A549 (cell line): ENCODE data around the gene FHL1. TPM values are rescaled to one million over a fixed set of nuclear protein-coding genes. Genes with fewer than 3 reads are reported as not detected.

Experiments used
- ATAC-seq, 2 experiments: fragments of 200-7000 bp in 1 of 2; fragments of >200 bp in 1 of 2; cut with Nextera tagmentation in 1 of 2; cut with Tn5 transposase in 1 of 2; 3 replicates each; pipeline versions ENCODE4 v1.8.0 to v1.9.1; 2018 to 2020; ENCODE audit warnings: mild to moderate bottlenecking in 1 of 2, moderate library complexity in 1 of 2
- CTCF ChIA-PET: fragments of 300-600 bp; sonication (Branson Sonifier 250); formaldehyde crosslinking; extraction: SDS; loops from one replicate; lab custom pipeline; 2021; ENCODE audit warnings: antibody characterized with exemption, inconsistent platforms; lab: Yijun Ruan, JAX
- POLR2A ChIA-PET: fragments of 350-600 bp; formaldehyde crosslinking; extraction: SDS; loops from one replicate; lab custom pipeline; 2021; ENCODE audit warnings: antibody characterized with exemption, inconsistent platforms; lab: Yijun Ruan, JAX
- DNase-seq, 2 experiments: peaks; one replicate each; pipeline versions ENCODE4 v3.0.0 to v3.0.0-alpha.2; 2011 to 2016; ENCODE audit warnings: low read depth in 1 of 2, low spot score in 1 of 2
- FAIRE-seq: peaks from 2 replicates; lab custom pipeline; 2011; peaks lifted over from hg19 to GRCh38; lab: Jason Lieb, UNC
- H3K27ac ChIP-seq, 2 experiments: fragments of >200 bp; sonication (Bioruptor Twin); formaldehyde crosslinking; 3 replicates each; pipeline ENCODE4 v1.5.1; 2016 to 2017
- H3K4me1 ChIP-seq: fragments of >200 bp; sonication (Bioruptor Twin); formaldehyde crosslinking; 3 replicates; pipeline ENCODE4 v1.6.1; 2016
- H3K4me2 ChIP-seq: fragments of >200 bp; sonication (Bioruptor Twin); formaldehyde crosslinking; 3 replicates; pipeline ENCODE4 v1.6.1; 2016
- H3K4me3 ChIP-seq: fragments of >200 bp; sonication (Bioruptor Twin); formaldehyde crosslinking; 3 replicates; pipeline ENCODE4 v1.5.1; 2016
- H3K9me3 ChIP-seq: fragments of >200 bp; sonication (Bioruptor Twin); formaldehyde crosslinking; 3 replicates; pipeline ENCODE4 v1.6.1; 2016
- BHLHE40 ChIP-seq: IDR thresholded peaks from 2 replicates; pipeline ENCODE4 v1.6.1; 2012; ENCODE audit warnings: low read depth, low read length, inconsistent platforms
- CEBPB ChIP-seq, 2 experiments: fragments of >200 bp in 1 of 2; sonication (Bioruptor Twin) in 1 of 2; formaldehyde crosslinking in 1 of 2; IDR thresholded peaks; 2 replicates each; pipeline ENCODE4 v1.6.1; 2012 to 2016
- CHD2 ChIP-seq: fragments of 150-350 bp; IDR thresholded peaks from 2 replicates; pipeline ENCODE4 v1.6.1; 2014; ENCODE audit warnings: low read length; ENCODE audit not compliant: partially characterized antibody
- CHD4 ChIP-seq: fragments of 200-600 bp; sonication (generic); IDR thresholded peaks from 2 replicates; pipeline ENCODE4 v1.6.1; 2016; ENCODE audit warnings: antibody characterized with exemption, mild to moderate bottlenecking, borderline replicate concordance
- FOSL2 ChIP-seq, 2 experiments: fragments of 450-650 bp in 1 of 2; fragments of >200 bp in 1 of 2; sonication (Bioruptor Twin) in 1 of 2; formaldehyde crosslinking; IDR thresholded peaks; 2 replicates each; pipeline versions ENCODE4 v1.5.0 to v1.6.1; 2016 to 2020; ENCODE audit warnings: mild to moderate bottlenecking in 1 of 2, moderate library complexity in 1 of 2
- HEYL ChIP-seq: fragments of 250-450 bp; sonication (Bioruptor Pico); IDR thresholded peaks from 2 replicates; pipeline ENCODE4 v1.8.0; 2021; ENCODE audit warnings: mild to moderate bottlenecking, moderate library complexity
- MAFK ChIP-seq: fragments of 450-650 bp; IDR thresholded peaks from 2 replicates; pipeline ENCODE4 v1.6.1; 2014; ENCODE audit not compliant: partially characterized antibody
- MAX ChIP-seq: IDR thresholded peaks from 2 replicates; pipeline ENCODE4 v1.6.1; 2012
- MYC ChIP-seq: IDR thresholded peaks from 2 replicates; pipeline ENCODE4 v1.6.1; 2012; ENCODE audit warnings: mild to moderate bottlenecking, inconsistent platforms, low read length, improper control_type of control experiment, borderline replicate concordance
- NPAS2 ChIP-seq: fragments of 250-450 bp; sonication (Bioruptor Pico); IDR thresholded peaks from 2 replicates; pipeline ENCODE4 v1.8.0; 2022; ENCODE audit warnings: mild to moderate bottlenecking, moderate library complexity, borderline replicate concordance
- NR3C1 ChIP-seq: fragments of >200 bp; sonication (Bioruptor Twin); formaldehyde crosslinking; IDR thresholded peaks from 3 replicates; pipeline ENCODE4 v1.6.1; 2017
- RARB ChIP-seq: fragments of 250-450 bp; sonication (Bioruptor Pico); IDR thresholded peaks from 2 replicates; pipeline ENCODE4 v1.8.0; 2021; ENCODE audit warnings: mild to moderate bottlenecking, moderate library complexity
- SMC3 ChIP-seq: fragments of >200 bp; sonication (Bioruptor Twin); formaldehyde crosslinking; IDR thresholded peaks from 3 replicates; pipeline ENCODE4 v1.6.1; 2018; ENCODE audit warnings: inconsistent platforms
- ZC3H11A ChIP-seq: fragments of 450-650 bp; IDR thresholded peaks from 2 replicates; pipeline ENCODE4 v1.6.1; 2014; ENCODE audit warnings: antibody characterized with exemption, mild to moderate bottlenecking
- ZFP36 ChIP-seq: fragments of 450-650 bp; IDR thresholded peaks from 2 replicates; pipeline ENCODE4 v1.6.1; 2014; ENCODE audit warnings: borderline replicate concordance; ENCODE audit not compliant: partially characterized antibody
- WGBS: methylation state at CpG from one replicate; pipeline ENCODE4 v1.1.6; 2017; ENCODE audit errors: missing lambda C conversion rate; 5-methylcytosine and 5-hydroxymethylcytosine counted together
- polyA plus RNA-seq, 4 experiments: library from polyadenylated mRNA; depleted of rRNA in 3 of 4; stranded (reverse); fragments of >200 nt; fragmentation: RNase III in 1 of 4; extraction: RNeasy Plus Mini Kit Qiagen cat#74134 plus additional on column Dnase treatment in 1 of 4; gene quantifications; 2 replicates in 3 of 4; 3 replicates in 1 of 4; pipeline ENCODE4 v1.2.3, GENCODE V29; 2011 to 2017
- TF ChIP-seq, protein P1 (sequence below): fragments of >200 bp; sonication (Bioruptor Twin); formaldehyde crosslinking; IDR thresholded peaks from 2 replicates; pipeline ENCODE4 v1.6.1; 2016
- TF ChIP-seq, protein P2 (sequence below): fragments of 250-450 bp; sonication (Bioruptor Pico); IDR thresholded peaks from 2 replicates; pipeline ENCODE4 v1.5.0; 2021; ENCODE audit warnings: mild to moderate bottlenecking, moderate library complexity, borderline replicate concordance

Gene FHL1
- polyA plus RNA-seq, 2 of the 4 experiments (the other 2 are of a cell fraction): 31.6 to 32.2 TPM

- ChIA-PET POLR2A (no interaction called here), CTCF (interaction anchor here (0.7 to 4.1 kb wide), 5 partner anchors 22 to 141 kb away, joined by 3 to 33 read pairs (median 3); no protein-coding TSS in a partner anchor)
- FAIRE-seq: no peak
- no peak for ATAC-seq
- no peak for DNase-seq
- 77% methylated on average over 17 of the region's 17 CpGs for WGBS
- no peaks in the 10 kb centered on the region for H3K4me1 ChIP-seq
- no peak overlapping the region for H3K27ac ChIP-seq
- H3K4me3 ChIP-seq: no peak overlapping the region
- no peaks in the 10 kb centered on the region for H3K9me3 ChIP-seq
- no peak for TF ChIP-seq MYC
- no peak for TF ChIP-seq ZC3H11A
- no peak for TF ChIP-seq BHLHE40
- TF ChIP-seq SMC3: no peak
- no peak for TF ChIP-seq HEYL
- TF ChIP-seq, protein P1, sequence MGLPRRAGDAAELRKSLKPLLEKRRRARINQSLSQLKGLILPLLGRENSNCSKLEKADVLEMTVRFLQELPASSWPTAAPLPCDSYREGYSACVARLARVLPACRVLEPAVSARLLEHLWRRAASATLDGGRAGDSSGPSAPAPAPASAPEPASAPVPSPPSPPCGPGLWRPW: no peak
- no peak for TF ChIP-seq MAX
- no peak for TF ChIP-seq NR3C1
- H3K4me2 ChIP-seq: no peak overlapping the region
These were observed 21.8 kb downstream of the FHL1 start for GRCh38 chrX:136168929-136169735.

DNA sequence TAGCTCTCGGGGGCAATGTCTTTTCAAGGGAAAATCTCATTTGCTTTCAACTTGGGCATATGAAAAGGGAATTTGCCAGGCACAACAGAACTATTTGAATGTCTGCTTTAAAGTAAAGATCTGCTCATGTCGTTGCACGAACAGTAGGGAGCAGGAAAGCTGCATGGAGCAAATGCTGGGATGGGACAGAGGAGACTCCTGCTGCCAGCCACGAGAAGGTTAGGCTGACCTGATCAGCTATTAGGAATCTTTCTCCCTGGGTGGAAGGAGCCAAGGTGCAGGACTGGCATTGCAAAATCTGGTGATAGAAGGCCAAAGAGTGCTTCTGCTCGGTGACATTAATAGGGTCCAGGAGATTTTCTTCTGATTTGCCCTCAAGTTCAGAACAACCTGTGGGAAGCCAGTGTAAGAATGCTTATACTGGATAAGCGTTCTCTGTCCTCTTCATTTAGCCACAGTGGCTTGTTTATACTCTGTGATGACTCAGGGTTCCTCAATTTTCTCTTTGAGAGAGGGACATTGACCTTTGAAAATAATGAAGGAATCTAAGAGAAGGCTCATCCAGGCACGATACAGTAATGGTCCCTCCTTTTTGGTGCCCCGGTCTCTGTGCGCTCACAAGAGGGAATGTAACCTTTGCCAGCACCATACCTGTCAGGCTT, 22.9 kb downstream of the FHL1 start:
- WGBS: 73% methylated on average over 9 of the region's 9 CpGs
- H3K27ac ChIP-seq: no peak overlapping the region
- ChIA-PET CTCF (interaction anchor here (1.2 to 1.4 kb wide), 3 partner anchors 7 to 143 kb away, joined by 3 to 8 read pairs (median 3); no protein-coding TSS in a partner anchor), POLR2A (no interaction called here)
- H3K4me3 ChIP-seq: no peak overlapping the region
- no peak overlapping the region for H3K4me2 ChIP-seq
- FAIRE-seq: peak; percentile 54
- no peak for DNase-seq
- ATAC-seq: peak in 1 of 2 experiments; percentile 60; a peak in 3 of 6 replicates
- TF ChIP-seq CHD4 (no peak), FOSL2 (IDR thresholded peaks at IDR 0.05) (no peak), FOSL2 (CRISPR knock-in tag; IDR thresholded peaks at IDR 0.05) (no peak), MAFK (no peak)
- H3K9me3 ChIP-seq: no peaks in the 10 kb centered on the region
- H3K4me1 ChIP-seq: no peaks in the 10 kb centered on the region

- no peak overlapping the region for H3K4me3 ChIP-seq
- ChIA-PET CTCF (interaction anchor here (0.8 to 1.3 kb wide), 3 partner anchors 8 to 98 kb away, joined by 3 to 8 read pairs (median 3); no protein-coding TSS in a partner anchor), POLR2A (no interaction called here)
- H3K27ac ChIP-seq: no peak overlapping the region
- peak; percentile 39 for FAIRE-seq
- WGBS: 38% methylated on average over 1 of the region's 1 CpG
- DNase-seq: no peak
- H3K9me3 ChIP-seq: no peaks in the 10 kb centered on the region
- H3K4me1 ChIP-seq: peaks cover 8% of the 10 kb centered on the region
- ATAC-seq: no peak
- TF ChIP-seq, protein P2, sequence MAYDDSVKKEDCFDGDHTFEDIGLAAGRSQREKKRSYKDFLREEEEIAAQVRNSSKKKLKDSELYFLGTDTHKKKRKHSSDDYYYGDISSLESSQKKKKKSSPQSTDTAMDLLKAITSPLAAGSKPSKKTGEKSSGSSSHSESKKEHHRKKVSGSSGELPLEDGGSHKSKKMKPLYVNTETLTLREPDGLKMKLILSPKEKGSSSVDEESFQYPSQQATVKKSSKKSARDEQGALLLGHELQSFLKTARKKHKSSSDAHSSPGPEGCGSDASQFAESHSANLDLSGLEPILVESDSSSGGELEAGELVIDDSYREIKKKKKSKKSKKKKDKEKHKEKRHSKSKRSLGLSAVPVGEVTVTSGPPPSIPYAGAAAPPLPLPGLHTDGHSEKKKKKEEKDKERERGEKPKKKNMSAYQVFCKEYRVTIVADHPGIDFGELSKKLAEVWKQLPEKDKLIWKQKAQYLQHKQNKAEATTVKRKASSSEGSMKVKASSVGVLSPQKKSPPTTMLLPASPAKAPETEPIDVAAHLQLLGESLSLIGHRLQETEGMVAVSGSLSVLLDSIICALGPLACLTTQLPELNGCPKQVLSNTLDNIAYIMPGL: no peak
- TF ChIP-seq CHD2: no peak
- no peak overlapping the region for H3K4me2 ChIP-seq
These were observed 24.1 kb downstream of the FHL1 start for GRCh38 chrX:136171420-136171819.

DNA sequence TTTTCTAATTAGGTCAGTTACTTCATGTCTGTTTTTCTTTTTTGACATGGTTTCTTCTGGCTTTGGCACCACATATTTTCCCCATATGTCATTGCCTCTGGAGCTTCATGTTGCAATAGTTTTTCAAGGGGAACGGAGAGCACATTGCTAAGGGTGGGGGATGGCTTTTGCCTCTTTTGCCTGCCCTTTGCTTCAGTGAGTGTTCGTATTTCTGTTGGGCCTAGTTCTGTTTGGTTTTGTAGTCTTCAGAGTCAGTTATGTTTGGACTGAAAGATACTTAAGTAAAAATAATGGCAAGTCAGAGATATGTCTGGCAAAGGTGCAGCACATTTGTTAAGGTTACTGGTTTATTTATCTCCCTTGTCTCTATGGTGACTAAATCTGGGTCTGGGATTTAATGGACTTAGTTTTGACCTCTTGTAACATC, 29.1 kb downstream of the FHL1 start:
- Histone ChIP-seq H3K27ac (peak overlapping the region in 1 of 2 experiments; percentile 67; a peak in 2 of 6 replicates), H3K4me1 (peaks cover 12% of the 10 kb centered on the region), H3K9me3 (no peaks in the 10 kb centered on the region)
- ChIA-PET CTCF (interaction anchor here (1.0 to 3.0 kb wide), 2 partner anchors 11 to 14 kb away, joined by 3 to 14 read pairs; no protein-coding TSS in a partner anchor), POLR2A (no interaction called here)
- DNase-seq (peak in 1 of 2 experiments; percentile 6), ATAC-seq (peak in 1 of 2 experiments; percentile 42; a peak in 2 of 6 replicates)
- TF ChIP-seq MAX: no peak
- peak in 1 of 2 experiments; percentile 43; a peak in 1 of 4 replicates for TF ChIP-seq CEBPB (IDR thresholded peaks at IDR 0.05)
- no peak for TF ChIP-seq FOSL2 (IDR thresholded peaks at IDR 0.05)
- 0 out of 2 replicates have a peak, but pooled peaks have one; percentile 5 for TF ChIP-seq FOSL2 (CRISPR knock-in tag; IDR thresholded peaks at IDR 0.05)
- TF ChIP-seq ZFP36: no peak
- no peak for TF ChIP-seq RARB (CRISPR knock-in tag)
- no peak for TF ChIP-seq NPAS2 (CRISPR knock-in tag)
- TF ChIP-seq, all 56 proteins: peak for 2
- Histone ChIP-seq H3K4me3 (no peak overlapping the region), H3K4me2 (peak overlapping the region; percentile 59)
- FAIRE-seq: peak; percentile 98
- WGBS: 50% methylated on average over 2 of the region's 2 CpGs
